HEK293T (cell line): ENCODE measurements around the gene SSR1.

Experiments used
- FOXA1 ChIP-seq: fragments of 450-650 bp; IDR thresholded peaks from 2 replicates; pipeline ENCODE4 v1.6.1; 2016; ENCODE audit warnings: mild to moderate bottlenecking
- FOXM1 ChIP-seq: fragments of 450-650 bp; IDR thresholded peaks from 2 replicates; pipeline ENCODE4 v1.6.1; 2017; ENCODE audit warnings: mild to moderate bottlenecking, borderline replicate concordance

DNA sequence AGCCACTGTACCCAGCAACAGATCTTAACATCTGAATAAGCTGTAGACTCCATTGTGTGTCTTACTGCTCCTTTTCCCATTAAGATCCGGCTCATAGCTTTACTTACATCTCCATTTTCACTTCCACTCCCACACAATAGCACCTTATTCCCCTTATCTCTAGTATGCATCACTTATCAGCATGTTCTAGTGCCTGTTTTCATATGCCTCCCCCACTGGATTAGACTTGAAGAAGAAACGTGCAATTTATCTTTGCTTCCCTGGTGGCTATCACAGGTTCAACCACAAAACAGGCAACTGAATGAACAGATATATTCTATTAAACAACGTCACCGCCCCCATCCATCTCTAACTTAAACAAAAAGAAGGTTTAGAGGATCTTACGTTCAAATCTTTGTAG, 12.1 kb downstream of the SSR1 start:
- TF ChIP-seq FOXM1 (no peak), FOXA1 (no peak)
